T-helper 17 cell (primary cell): ENCODE data around the gene TENM4. TPM values are rescaled to one million over a fixed set of nuclear protein-coding genes. Genes with fewer than 3 reads are reported as not detected.

Source experiments
- ATAC-seq: fragments of 150-1000 bp; cut with Tn5 transposase; 2 replicates; pipeline ENCODE4 v1.10.0; 2021; ENCODE audit warnings: mild to moderate bottlenecking, moderate library complexity
- DNase-seq, 3 donors: peaks; one replicate each; pipeline versions ENCODE4 v3.0.0 to v3.0.0-alpha.2; 2020 to 2021
- H3K9me3 ChIP-seq: one replicate; pipeline ENCODE4 v1.7.0; 2013; ENCODE audit warnings: low read length, mild to moderate bottlenecking; ENCODE audit not compliant: control insufficient read depth, poor library complexity, severe bottlenecking
- H3K27ac Mint-ChIP-seq: one replicate; pipeline ENCODE4 v1.8.0; 2022; ENCODE audit warnings: mild to moderate bottlenecking, moderate library complexity, mixed read lengths
- H3K27me3 Mint-ChIP-seq: one replicate; pipeline ENCODE4 v1.8.0; 2022; ENCODE audit warnings: mixed read lengths
- H3K36me3 Mint-ChIP-seq: one replicate; pipeline ENCODE4 v1.8.0; 2022; ENCODE audit warnings: low read depth, mixed read lengths
- H3K4me1 Mint-ChIP-seq: one replicate; pipeline ENCODE4 v1.8.0; 2022; ENCODE audit warnings: mild to moderate bottlenecking, mixed read lengths
- H3K4me3 Mint-ChIP-seq: one replicate; pipeline ENCODE4 v1.8.0; 2022; ENCODE audit warnings: mild to moderate bottlenecking, moderate library complexity, mixed read lengths
- total RNA-seq, 4 donors: library from RNA in 2 of 4; stranded (reverse) in 2 of 4; gene quantifications; one replicate each; pipeline ENCODE4 v1.2.3 and lab custom pipeline; 2022 to 2026

Gene TENM4
- total RNA-seq, 2 donors from 2014 or later: 0.31 to 0.97 TPM

- Mint-ChIP-seq H3K4me1 (no peaks in the 10 kb centered on the region), H3K27me3 (no peaks in the 10 kb centered on the region), H3K4me3 (no peak overlapping the region), H3K36me3 (no peaks in the 10 kb centered on the region), H3K27ac (no peak overlapping the region)
- ATAC-seq (no peak), DNase-seq (no peak)
- H3K9me3 ChIP-seq: no peaks in the 10 kb centered on the region
Observed at GRCh38 chr11:79151396-79151795, 289.4 kb downstream of the TENM4 start.

- ATAC-seq: no peak
- H3K4me1 Mint-ChIP-seq: no peaks in the 10 kb centered on the region
- no peaks in the 10 kb centered on the region for H3K36me3 Mint-ChIP-seq
- no peak overlapping the region for H3K4me3 Mint-ChIP-seq
- H3K27me3 Mint-ChIP-seq: no peaks in the 10 kb centered on the region
- H3K9me3 ChIP-seq: no peaks in the 10 kb centered on the region
- H3K27ac Mint-ChIP-seq: no peak overlapping the region
- DNase-seq: no peak
Observed at GRCh38 chr11:79150966-79151365, 289.9 kb downstream of the TENM4 start.

GRCh38 chr11:79150320-79150719, 290.5 kb downstream of the TENM4 start:
- H3K4me3 Mint-ChIP-seq: no peak overlapping the region
- H3K27ac Mint-ChIP-seq: no peak overlapping the region
- no peaks in the 10 kb centered on the region for H3K27me3 Mint-ChIP-seq
- H3K9me3 ChIP-seq: no peaks in the 10 kb centered on the region
- H3K36me3 Mint-ChIP-seq: no peaks in the 10 kb centered on the region
- no peak for DNase-seq
- no peaks in the 10 kb centered on the region for H3K4me1 Mint-ChIP-seq
- no peak for ATAC-seq

GRCh38 chr11:79147731-79148130, 293.1 kb downstream of the TENM4 start:
- no peaks in the 10 kb centered on the region for H3K9me3 ChIP-seq
- Mint-ChIP-seq H3K36me3 (no peaks in the 10 kb centered on the region), H3K27me3 (no peaks in the 10 kb centered on the region), H3K4me1 (no peaks in the 10 kb centered on the region), H3K27ac (no peak overlapping the region), H3K4me3 (no peak overlapping the region)
- no peak for ATAC-seq
- DNase-seq: no peak

- no peaks in the 10 kb centered on the region for H3K27me3 Mint-ChIP-seq
- H3K27ac Mint-ChIP-seq: no peak overlapping the region
- H3K9me3 ChIP-seq: no peaks in the 10 kb centered on the region
- DNase-seq (no peak), ATAC-seq (no peak)
- no peak overlapping the region for H3K4me3 Mint-ChIP-seq
- H3K36me3 Mint-ChIP-seq: no peaks in the 10 kb centered on the region
- H3K4me1 Mint-ChIP-seq: no peaks in the 10 kb centered on the region
Observed at GRCh38 chr11:79147011-79147410, 293.8 kb downstream of the TENM4 start.

GRCh38 chr11:79139900-79140299, 300.9 kb downstream of the TENM4 start:
- H3K9me3 ChIP-seq: no peaks in the 10 kb centered on the region
- H3K27me3 Mint-ChIP-seq: no peaks in the 10 kb centered on the region
- no peaks in the 10 kb centered on the region for H3K36me3 Mint-ChIP-seq
- H3K4me3 Mint-ChIP-seq: no peak overlapping the region
- no peaks in the 10 kb centered on the region for H3K4me1 Mint-ChIP-seq
- DNase-seq: no peak
- no peak for ATAC-seq
- H3K27ac Mint-ChIP-seq: no peak overlapping the region

- DNase-seq: no peak
- H3K9me3 ChIP-seq: no peaks in the 10 kb centered on the region
- no peaks in the 10 kb centered on the region for H3K36me3 Mint-ChIP-seq
- peaks cover 6% of the 10 kb centered on the region for H3K27me3 Mint-ChIP-seq
- no peak overlapping the region for H3K4me3 Mint-ChIP-seq
- H3K4me1 Mint-ChIP-seq: no peaks in the 10 kb centered on the region
- H3K27ac Mint-ChIP-seq: no peak overlapping the region
- ATAC-seq: no peak
Observed at GRCh38 chr11:79129702-79130101, 311.1 kb downstream of the TENM4 start.

- Mint-ChIP-seq H3K4me1 (no peaks in the 10 kb centered on the region), H3K4me3 (no peak overlapping the region), H3K27ac (no peak overlapping the region), H3K27me3 (peaks cover 6% of the 10 kb centered on the region), H3K36me3 (no peaks in the 10 kb centered on the region)
- DNase-seq (no peak), ATAC-seq (no peak)
- H3K9me3 ChIP-seq: no peaks in the 10 kb centered on the region
Observed at GRCh38 chr11:79128291-79128690, 312.5 kb downstream of the TENM4 start.

GRCh38 chr11:79122759-79123158, 318.1 kb downstream of the TENM4 start:
- ATAC-seq: no peak
- no peaks in the 10 kb centered on the region for H3K9me3 ChIP-seq
- Mint-ChIP-seq H3K4me1 (no peaks in the 10 kb centered on the region), H3K36me3 (no peaks in the 10 kb centered on the region), H3K4me3 (no peak overlapping the region), H3K27me3 (peaks cover 5% of the 10 kb centered on the region), H3K27ac (no peak overlapping the region)
- no peak for DNase-seq

- no peak for DNase-seq
- H3K27me3 Mint-ChIP-seq: no peaks in the 10 kb centered on the region
- no peak overlapping the region for H3K27ac Mint-ChIP-seq
- H3K36me3 Mint-ChIP-seq: no peaks in the 10 kb centered on the region
- ATAC-seq: no peak
- H3K4me1 Mint-ChIP-seq: no peaks in the 10 kb centered on the region
- no peaks in the 10 kb centered on the region for H3K9me3 ChIP-seq
- H3K4me3 Mint-ChIP-seq: no peak overlapping the region
Observed at GRCh38 chr11:79121351-79121750, 319.5 kb downstream of the TENM4 start.

- Mint-ChIP-seq H3K36me3 (no peaks in the 10 kb centered on the region), H3K4me1 (no peaks in the 10 kb centered on the region), H3K4me3 (no peak overlapping the region), H3K27ac (no peak overlapping the region), H3K27me3 (no peaks in the 10 kb centered on the region)
- ATAC-seq (no peak), DNase-seq (no peak)
- no peaks in the 10 kb centered on the region for H3K9me3 ChIP-seq
Observed at GRCh38 chr11:79119491-79120284, 321.1 kb downstream of the TENM4 start.

GRCh38 chr11:79117488-79117887, 323.3 kb downstream of the TENM4 start:
- Mint-ChIP-seq H3K4me1 (no peaks in the 10 kb centered on the region), H3K27me3 (no peaks in the 10 kb centered on the region), H3K36me3 (no peaks in the 10 kb centered on the region), H3K4me3 (no peak overlapping the region), H3K27ac (no peak overlapping the region)
- ATAC-seq (no peak), DNase-seq (no peak)
- no peaks in the 10 kb centered on the region for H3K9me3 ChIP-seq

- Mint-ChIP-seq H3K4me3 (no peak overlapping the region), H3K36me3 (no peaks in the 10 kb centered on the region), H3K4me1 (no peaks in the 10 kb centered on the region), H3K27me3 (no peaks in the 10 kb centered on the region), H3K27ac (no peak overlapping the region)
- DNase-seq (no peak), ATAC-seq (no peak)
- H3K9me3 ChIP-seq: no peaks in the 10 kb centered on the region
Observed at GRCh38 chr11:79116600-79116999, 324.2 kb downstream of the TENM4 start.

- H3K4me1 Mint-ChIP-seq: no peaks in the 10 kb centered on the region
- no peak for ATAC-seq
- no peak overlapping the region for H3K4me3 Mint-ChIP-seq
Observed at GRCh38 chr11:79113054-79113690, 327.7 kb downstream of the TENM4 start.

More at GRCh38 chr11:79113054-79113690, 327.7 kb downstream of the TENM4 start:
- H3K9me3 ChIP-seq: no peaks in the 10 kb centered on the region
- Mint-ChIP-seq H3K27me3 (no peaks in the 10 kb centered on the region), H3K27ac (no peak overlapping the region), H3K36me3 (no peaks in the 10 kb centered on the region)
- no peak for DNase-seq
